IMR-90 (cell line): Measurements from ENCODE around the gene CRTAP. TPM values are rescaled to one million over a fixed set of nuclear protein-coding genes. Genes with fewer than 3 reads are reported as not detected.

Experiments
- ATAC-seq: fragments of 200-7000 bp; cut with Tn5 transposase; 2 replicates; pipeline ENCODE4 v1.9.1; 2020; ENCODE audit warnings: low read depth, mild to moderate bottlenecking, moderate library complexity
- BruUV-seq: library from RNA; stranded (reverse); fragments of 400-500 nt; replicated peaks from 2 replicates; lab custom pipeline; 2021; lab: Mats Ljungman, UMichigan
- CTCF ChIA-PET: fragments of 300-600 bp; formaldehyde crosslinking; extraction: SDS; loops from one replicate; lab custom pipeline; 2021; ENCODE audit warnings: antibody characterized with exemption; lab: Yijun Ruan, JAX
- POLR2A ChIA-PET: fragments of 300-600 bp; sonication (Branson Sonifier 250); formaldehyde crosslinking; loops from one replicate; lab custom pipeline; 2022; ENCODE audit warnings: antibody characterized with exemption; ENCODE audit not compliant: unreplicated experiment; lab: Charles Lee
- DNase-seq: peaks from one replicate; pipeline ENCODE4 v3.0.0; 2013
- H2AFZ ChIP-seq: replicated peaks from 2 replicates; pipeline ENCODE3; 2013; ENCODE audit warnings: low read length, mild to moderate bottlenecking; ENCODE audit not compliant: poor library complexity
- H2AK5ac ChIP-seq: 2 replicates; pipeline ENCODE4 v1.6.1; 2013; ENCODE audit warnings: low read depth, low read length, inconsistent platforms
- H2AK9ac ChIP-seq: replicated peaks from 2 replicates; pipeline ENCODE3; 2013; ENCODE audit warnings: mild to moderate bottlenecking, low read depth, low read length, moderate library complexity; ENCODE audit not compliant: poor library complexity
- H2BK120ac ChIP-seq: 2 replicates; pipeline ENCODE4 v1.6.1; 2013; ENCODE audit warnings: low read depth, low read length, inconsistent platforms
- H2BK15ac ChIP-seq: 3 replicates; pipeline ENCODE4 v1.6.1; 2013; ENCODE audit warnings: low read depth, low read length, inconsistent platforms
- H2BK20ac ChIP-seq: 2 replicates; pipeline ENCODE4 v1.6.1; 2013; ENCODE audit warnings: low read depth, mild to moderate bottlenecking, inconsistent platforms, low read length, moderate library complexity
- H2BK5ac ChIP-seq: 2 replicates; pipeline ENCODE4 v1.6.1; 2013; ENCODE audit warnings: mild to moderate bottlenecking, low read depth, low read length, inconsistent platforms; ENCODE audit not compliant: poor library complexity, severe bottlenecking
- H3K14ac ChIP-seq: replicated peaks from 2 replicates; pipeline ENCODE4 v1.6.1; 2013; ENCODE audit warnings: low read depth, low read length, inconsistent platforms
- H3K18ac ChIP-seq: 2 replicates; pipeline ENCODE4 v1.6.1; 2013; ENCODE audit warnings: low read depth, low read length, control low read depth
- H3K23ac ChIP-seq: 2 replicates; pipeline ENCODE4 v1.6.1; 2013; ENCODE audit warnings: low read depth, low read length, inconsistent platforms
- H3K27ac ChIP-seq: 2 replicates; pipeline ENCODE4 v1.5.1; 2013; ENCODE audit warnings: mild to moderate bottlenecking, control low read depth, low read length; ENCODE audit not compliant: insufficient read depth
- H3K27me3 ChIP-seq: 2 replicates; pipeline ENCODE4 v1.6.1; 2013; ENCODE audit warnings: low read length; ENCODE audit not compliant: control insufficient read depth, insufficient read depth
- H3K36me3 ChIP-seq: 2 replicates; pipeline ENCODE4 v1.6.1; 2013; ENCODE audit warnings: low read length, mixed read lengths; ENCODE audit not compliant: control insufficient read depth, insufficient read depth
- H3K4ac ChIP-seq: 2 replicates; pipeline ENCODE4 v1.6.1; 2013; ENCODE audit warnings: low read depth, low read length, inconsistent platforms
- H3K4me1 ChIP-seq: 2 replicates; pipeline ENCODE4 v1.6.1; 2013; ENCODE audit warnings: low read length, mixed read lengths; ENCODE audit not compliant: control insufficient read depth, insufficient read depth
- H3K4me2 ChIP-seq: 2 replicates; pipeline ENCODE4 v1.6.1; 2013; ENCODE audit warnings: low read depth, mild to moderate bottlenecking, control low read depth, low read length, moderate library complexity
- H3K4me3 ChIP-seq: 2 replicates; pipeline ENCODE4 v1.5.1; 2013; ENCODE audit warnings: low read depth, mild to moderate bottlenecking, control low read depth, low read length, moderate library complexity; ENCODE audit not compliant: insufficient read depth
- H3K56ac ChIP-seq: 2 replicates; pipeline ENCODE4 v1.6.1; 2013; ENCODE audit warnings: low read length, inconsistent platforms; ENCODE audit not compliant: insufficient read depth; ENCODE audit errors: extremely low read depth
- H3K79me1 ChIP-seq, 2 experiments: 2 replicates each; pipeline ENCODE4 v1.6.1; 2013; ENCODE audit warnings: low read length in 2 of 2, inconsistent platforms in 1 of 2, low read depth in 1 of 2
- H3K9ac ChIP-seq: 2 replicates; pipeline ENCODE4 v1.6.1; 2013; ENCODE audit warnings: low read depth, low read length, control low read depth
- H3K9me1 ChIP-seq: 2 replicates; pipeline ENCODE4 v1.6.1; 2013; ENCODE audit warnings: low read length, inconsistent platforms; ENCODE audit not compliant: insufficient read depth
- H3K9me3 ChIP-seq: 2 replicates; pipeline ENCODE4 v1.6.1; 2013; ENCODE audit warnings: low read length; ENCODE audit not compliant: control insufficient read depth, insufficient read depth
- H4K20me1 ChIP-seq: 2 replicates; pipeline ENCODE4 v1.6.1; 2013; ENCODE audit warnings: low read length, inconsistent platforms; ENCODE audit not compliant: insufficient read depth
- H4K5ac ChIP-seq: 2 replicates; pipeline ENCODE4 v1.6.1; 2013; ENCODE audit warnings: mild to moderate bottlenecking, low read depth, low read length, control low read depth
- H4K8ac ChIP-seq, 2 experiments: 2 replicates each; pipeline ENCODE4 v1.6.1; 2013; ENCODE audit warnings: low read depth in 2 of 2, low read length in 2 of 2, control low read depth in 1 of 2, inconsistent platforms in 1 of 2
- H4K91ac ChIP-seq: 2 replicates; pipeline ENCODE4 v1.6.1; 2013; ENCODE audit warnings: low read depth, low read length, inconsistent platforms; ENCODE audit not compliant: insufficient read depth
- CEBPB ChIP-seq: IDR thresholded peaks from 2 replicates; pipeline ENCODE4 v1.6.1; 2012; ENCODE audit warnings: low read depth, low read length, improper control_type of control experiment
- CHD1 ChIP-seq: IDR thresholded peaks from 2 replicates; pipeline ENCODE4 v1.6.1; 2012; ENCODE audit warnings: low read depth, low read length, improper control_type of control experiment
- MAFK ChIP-seq: IDR thresholded peaks from 2 replicates; pipeline ENCODE4 v1.6.1; 2012; ENCODE audit warnings: low read depth, low read length, improper control_type of control experiment
- MAZ ChIP-seq: IDR thresholded peaks from 2 replicates; pipeline ENCODE4 v1.6.1; 2012; ENCODE audit warnings: low read depth, mild to moderate bottlenecking, low read length, improper control_type of control experiment, moderate library complexity, borderline replicate concordance
- MXI1 ChIP-seq: IDR thresholded peaks from 2 replicates; pipeline ENCODE4 v1.6.1; 2012; ENCODE audit warnings: low read depth, mild to moderate bottlenecking, low read length, moderate library complexity, borderline replicate concordance
- POLR2A ChIP-seq: IDR thresholded peaks from 2 replicates; pipeline ENCODE4 v1.6.1; 2012; ENCODE audit warnings: mild to moderate bottlenecking, low read depth, low read length
- WGBS, 2 experiments: methylation state at CpG; one replicate each; pipeline versions ENCODE4 v1.1.5 to v1.1.7; 2013; ENCODE audit warnings: missing lambda C conversion rate in 2 of 2; ENCODE audit not compliant: insufficient read length in 1 of 2; ENCODE audit errors: extremely low coverage in 2 of 2; 5-methylcytosine and 5-hydroxymethylcytosine counted together
- dilution Hi-C: fragments of 300-500 bp; cut with HindIII; formaldehyde crosslinking; loops from one replicate; pipeline ENCODE4 v1.14.3; 2018; ENCODE audit warnings: low sequenced_read_pairs; ENCODE audit not compliant: unreplicated experiment
- in situ Hi-C: fragments of 300-500 bp; cut with MboI; formaldehyde crosslinking; loops from 3 replicates; pipeline ENCODE4 v1.14.3; 2019; ENCODE audit warnings: low sequenced_read_pairs, inconsistent platforms, mixed read lengths
- intact Hi-C: fragments of 100-400 bp; cut with micrococcal nuclease; formaldehyde crosslinking; loops from 2 replicates; pipeline ENCODE4 v1.10.0; 2022
- polyA plus RNA-seq, 3 experiments: library from polyadenylated mRNA; depleted of rRNA; stranded (reverse); fragments of >200 nt; gene quantifications; 2 replicates each; pipeline ENCODE4 v1.2.3, GENCODE V29; 2012; ENCODE audit warnings: low replicate concordance in 1 of 3
- total RNA-seq: library from RNA; depleted of rRNA; stranded (reverse); fragments of >200 nt; gene quantifications from 2 replicates; pipeline ENCODE4 v1.2.3, GENCODE V29; 2012
- TF ChIP-seq, protein P1 (sequence below): fragments of 150-350 bp; IDR thresholded peaks from 2 replicates; pipeline ENCODE4 v1.6.1; 2016; ENCODE audit warnings: low read depth, mild to moderate bottlenecking, low read length, moderate library complexity, borderline replicate concordance
- TF ChIP-seq, protein P2 (sequence below): conservative IDR thresholded peaks from 2 replicates; pipeline ENCODE4 v1.5.1; 2012; ENCODE audit warnings: mild to moderate bottlenecking, low read depth, low read length, improper control_type of control experiment

CRTAP gene
- total and polyA plus RNA-seq, 2 of the 4 experiments (the other 2 are of a cell fraction) = 108 to 205 TPM

- no peak overlapping the region for H3K4me3 ChIP-seq
- H3K79me1 ChIP-seq = no peaks in the 10 kb centered on the region
- H3K4me1 ChIP-seq = peaks cover 3% of the 10 kb centered on the region; the same call in 1 of the 2 replicates
- no peak overlapping the region for H2BK20ac ChIP-seq
- H4K8ac ChIP-seq = no peak overlapping the region
- TF ChIP-seq CHD1 (no peak), MXI1 (no peak), MAZ (no peak), CEBPB (no peak), POLR2A (no peak), MAFK (no peak)
- TF ChIP-seq, protein P1, sequence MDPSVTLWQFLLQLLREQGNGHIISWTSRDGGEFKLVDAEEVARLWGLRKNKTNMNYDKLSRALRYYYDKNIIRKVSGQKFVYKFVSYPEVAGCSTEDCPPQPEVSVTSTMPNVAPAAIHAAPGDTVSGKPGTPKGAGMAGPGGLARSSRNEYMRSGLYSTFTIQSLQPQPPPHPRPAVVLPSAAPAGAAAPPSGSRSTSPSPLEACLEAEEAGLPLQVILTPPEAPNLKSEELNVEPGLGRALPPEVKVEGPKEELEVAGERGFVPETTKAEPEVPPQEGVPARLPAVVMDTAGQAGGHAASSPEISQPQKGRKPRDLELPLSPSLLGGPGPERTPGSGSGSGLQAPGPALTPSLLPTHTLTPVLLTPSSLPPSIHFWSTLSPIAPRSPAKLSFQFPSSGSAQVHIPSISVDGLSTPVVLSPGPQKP = no peak
- TF ChIP-seq, protein P2, sequence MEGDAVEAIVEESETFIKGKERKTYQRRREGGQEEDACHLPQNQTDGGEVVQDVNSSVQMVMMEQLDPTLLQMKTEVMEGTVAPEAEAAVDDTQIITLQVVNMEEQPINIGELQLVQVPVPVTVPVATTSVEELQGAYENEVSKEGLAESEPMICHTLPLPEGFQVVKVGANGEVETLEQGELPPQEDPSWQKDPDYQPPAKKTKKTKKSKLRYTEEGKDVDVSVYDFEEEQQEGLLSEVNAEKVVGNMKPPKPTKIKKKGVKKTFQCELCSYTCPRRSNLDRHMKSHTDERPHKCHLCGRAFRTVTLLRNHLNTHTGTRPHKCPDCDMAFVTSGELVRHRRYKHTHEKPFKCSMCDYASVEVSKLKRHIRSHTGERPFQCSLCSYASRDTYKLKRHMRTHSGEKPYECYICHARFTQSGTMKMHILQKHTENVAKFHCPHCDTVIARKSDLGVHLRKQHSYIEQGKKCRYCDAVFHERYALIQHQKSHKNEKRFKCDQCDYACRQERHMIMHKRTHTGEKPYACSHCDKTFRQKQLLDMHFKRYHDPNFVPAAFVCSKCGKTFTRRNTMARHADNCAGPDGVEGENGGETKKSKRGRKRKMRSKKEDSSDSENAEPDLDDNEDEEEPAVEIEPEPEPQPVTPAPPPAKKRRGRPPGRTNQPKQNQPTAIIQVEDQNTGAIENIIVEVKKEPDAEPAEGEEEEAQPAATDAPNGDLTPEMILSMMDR = no peak
- intact Hi-C loops = no loop called here
- no peak overlapping the region for H2AK9ac ChIP-seq
- H2BK120ac ChIP-seq = no peak overlapping the region
- H3K4ac ChIP-seq = no peak overlapping the region
- H3K9me1 ChIP-seq = peaks cover 7% of the 10 kb centered on the region; the same call in 1 of the 2 replicates
- peaks cover 12% of the 10 kb centered on the region for H3K36me3 ChIP-seq
- DNase-seq (no peak), ATAC-seq (no peak)
- no peak overlapping the region for H3K14ac ChIP-seq
- no peak overlapping the region for H4K5ac ChIP-seq
- CTCF ChIA-PET = interaction anchor here (0.9 kb wide), 1 partner anchor 22 kb away, joined by 3 read pairs; no protein-coding TSS in a partner anchor
- no peak overlapping the region for H3K18ac ChIP-seq
- H3K56ac ChIP-seq = no peak overlapping the region
- H2BK15ac ChIP-seq = no peak overlapping the region
- WGBS, 2 experiments = 75% methylated on average over 4 of the region's 9 CpGs; no CpG with 5 or more reads in 1 of the 2 experiments
- no peak overlapping the region for H2BK5ac ChIP-seq
- H2AK5ac ChIP-seq = 0 out of 2 replicates have a peak overlapping the region, but pooled peaks have one; percentile 6
- H3K9me3 ChIP-seq = no peaks in the 10 kb centered on the region
- no peaks in the 10 kb centered on the region for H3K27me3 ChIP-seq
- H2AFZ ChIP-seq = no peak overlapping the region
- in situ Hi-C loops = no loop called here
- no TSS peak for BruUV-seq
- no peak overlapping the region for H3K9ac ChIP-seq
- dilution Hi-C loops = loop anchor here (25.0 kb wide), 1 partner anchor 241 kb away; no protein-coding TSS in a partner anchor
- H3K4me2 ChIP-seq = no peak overlapping the region
- POLR2A ChIA-PET = interaction anchor here (0.6 kb wide), 1 partner anchor 185 kb away, joined by 3 read pairs; no protein-coding TSS in a partner anchor
- H4K20me1 ChIP-seq = no peaks in the 10 kb centered on the region; the same call in 1 of the 2 replicates
- H3K27ac ChIP-seq = no peak overlapping the region
- no peak overlapping the region for H3K23ac ChIP-seq
- H4K91ac ChIP-seq = no peak overlapping the region
Measured at GRCh38 chr3:33145901-33146580, 32.2 kb downstream of the CRTAP start.
